HCT116 (cell line): ENCODE results near the gene RPP21. TPM values are rescaled to one million over a fixed set of nuclear protein-coding genes. Genes with fewer than 3 reads are reported as not detected.
"Not testable (repeated sequence)": the region's sequence is repeated elsewhere in the genome, so short reads cannot be mapped to it uniquely, and the experiment has no call there.

Source experiments
- ATAC-seq: fragments of 200-7000 bp; cut with Tn5 transposase; 2 replicates; pipeline ENCODE4 v1.9.1; 2020; ENCODE audit warnings: mild to moderate bottlenecking, moderate library complexity
- BruUV-seq: library from RNA; stranded (reverse); fragments of 400-500 nt; replicated peaks from 2 replicates; lab custom pipeline; 2021; lab: Mats Ljungman, UMichigan
- CTCF ChIA-PET: fragments of 300-600 bp; sonication (Branson Sonifier 250); formaldehyde crosslinking; loops from one replicate; lab custom pipeline; 2021; ENCODE audit warnings: antibody characterized with exemption; lab: Charles Lee
- POLR2A ChIA-PET: fragments of 300-600, 350-600 bp; sonication (Branson Sonifier 250); formaldehyde crosslinking; loops from one replicate; lab custom pipeline; 2021; ENCODE audit warnings: antibody characterized with exemption; lab: Charles Lee
- RAD21 ChIA-PET, 2 experiments: fragments of 300-600 bp; sonication (Branson Sonifier 250); formaldehyde crosslinking; loops; one replicate each; lab custom pipeline; 2023; ENCODE audit warnings: low total read pairs in 2 of 2; ENCODE audit not compliant: uncharacterized antibody in 2 of 2, unreplicated experiment in 2 of 2, low non-redundant PET in 1 of 2; lab: Charles Lee
- DNase-seq: peaks from one replicate; pipeline ENCODE4 v3.0.0-alpha.2; 2010; ENCODE audit warnings: low read depth, low spot score
- H2AFZ ChIP-seq: fragments of 200-600 bp; shearing (Covaris generic), sonication (generic); 2 replicates; pipeline ENCODE4 v1.6.1; 2017; ENCODE audit warnings: low read depth, mixed run types, mixed read lengths, antibody characterized with exemption, low read length; ENCODE audit not compliant: poor library complexity, severe bottlenecking
- H3K27ac ChIP-seq: 2 replicates; pipeline ENCODE4 v1.5.1; 2012; ENCODE audit warnings: low read depth, low read length
- H3K27me3 ChIP-seq: fragments of 200-600 bp; sonication (generic); 2 replicates; pipeline ENCODE4 v1.6.1; 2016; ENCODE audit warnings: mixed run types, low read length, mixed read lengths; ENCODE audit not compliant: insufficient read depth
- H3K36me3 ChIP-seq, 2 experiments: fragments of 200-500 bp in 1 of 2; fragments of 200-600 bp in 1 of 2; sonication (Bioruptor generic) in 1 of 2; sonication (generic) in 1 of 2; 2 replicates each; pipeline versions ENCODE4 v1.5.1 to v1.6.1; 2014 to 2016; ENCODE audit warnings: low read length in 2 of 2, inconsistent platforms in 1 of 2, mixed read lengths in 1 of 2, mixed run types in 1 of 2; ENCODE audit not compliant: insufficient read depth in 2 of 2, control insufficient read depth in 1 of 2
- H3K4me1 ChIP-seq, 2 experiments: fragments of 200-600 bp in 1 of 2; sonication (generic) in 1 of 2; 2 replicates each; pipeline versions ENCODE4 v1.5.1 to v1.6.1; 2012 to 2017; ENCODE audit warnings: low read length in 2 of 2, inconsistent platforms in 1 of 2, mild to moderate bottlenecking in 1 of 2, mixed read lengths in 1 of 2, mixed run types in 1 of 2, moderate library complexity in 1 of 2; ENCODE audit not compliant: insufficient read depth in 2 of 2, control insufficient read depth in 1 of 2
- H3K4me2 ChIP-seq: fragments of 200-600 bp; sonication (generic); 2 replicates; pipeline ENCODE4 v1.6.1; 2017; ENCODE audit warnings: mixed run types, low read length, mixed read lengths
- H3K4me3 ChIP-seq, 2 experiments: fragments of 200-600 bp in 1 of 2; sonication (generic) in 1 of 2; replicated peaks in 1 of 2; 2 replicates each; pipeline ENCODE4 v1.5.1; 2011 to 2016; ENCODE audit warnings: low read length in 2 of 2, control low read depth in 1 of 2, low read depth in 1 of 2, mild to moderate bottlenecking in 1 of 2, mixed read lengths in 1 of 2, mixed run types in 1 of 2
- H3K79me2 ChIP-seq: fragments of 200-600 bp; sonication (generic); 2 replicates; pipeline ENCODE4 v1.6.1; 2017; ENCODE audit warnings: mild to moderate bottlenecking, mixed run types, low read length, moderate library complexity, mixed read lengths; ENCODE audit not compliant: insufficient read depth
- H3K9ac ChIP-seq: fragments of 200-600 bp; sonication (generic); 2 replicates; pipeline ENCODE4 v1.6.1; 2016; ENCODE audit warnings: low read length, mixed read lengths
- H3K9me2 ChIP-seq: fragments of 200-600 bp; sonication (generic), shearing (Covaris generic); 2 replicates; pipeline ENCODE4 v1.6.1; 2017; ENCODE audit warnings: mixed run types, mild to moderate bottlenecking, moderate library complexity; ENCODE audit not compliant: insufficient read depth
- H3K9me3 ChIP-seq, 2 experiments: fragments of 200-500 bp in 1 of 2; fragments of 200-600 bp in 1 of 2; sonication (Bioruptor generic) in 1 of 2; sonication (generic) in 1 of 2; 2 replicates each; pipeline ENCODE4 v1.6.1; 2014 to 2017; ENCODE audit warnings: low read length in 2 of 2, mixed read lengths in 2 of 2, inconsistent platforms in 1 of 2, low read depth in 1 of 2, mild to moderate bottlenecking in 1 of 2, mixed run types in 1 of 2, moderate library complexity in 1 of 2; ENCODE audit not compliant: control insufficient read depth in 1 of 2, insufficient read depth in 1 of 2
- H4K20me1 ChIP-seq: fragments of 200-600 bp; sonication (generic), shearing (Covaris generic); 2 replicates; pipeline ENCODE4 v1.6.1; 2017; ENCODE audit warnings: mixed run types, mild to moderate bottlenecking, moderate library complexity; ENCODE audit not compliant: insufficient read depth
- CTCF ChIP-seq, 3 experiments: fragments of 200-600 bp in 1 of 3; sonication (generic) in 1 of 3; IDR thresholded peaks in 2 of 3; conservative IDR thresholded peaks in 1 of 3; 2 replicates each; pipeline ENCODE4 v1.5.1; 2012 to 2017; ENCODE audit warnings: low read depth in 2 of 3, low read length in 2 of 3, antibody characterized with exemption in 1 of 3, borderline replicate concordance in 1 of 3, control low read depth in 1 of 3, mild to moderate bottlenecking in 1 of 3, mixed read lengths in 1 of 3, mixed run types in 1 of 3, moderate library complexity in 1 of 3; ENCODE audit not compliant: insufficient read depth in 1 of 3
- JUND ChIP-seq: IDR thresholded peaks from 2 replicates; pipeline ENCODE4 v1.6.1; 2012
- MAX ChIP-seq: IDR thresholded peaks from 2 replicates; pipeline ENCODE4 v1.6.1; 2012
- POLR2AphosphoS5 ChIP-seq: IDR thresholded peaks from 2 replicates; pipeline ENCODE4 v1.6.1; 2011; ENCODE audit warnings: mild to moderate bottlenecking, low read depth, low read length, moderate library complexity
- RAD21 ChIP-seq: IDR thresholded peaks from 2 replicates; pipeline ENCODE4 v1.6.1; 2012; ENCODE audit warnings: low read depth, mild to moderate bottlenecking
- REST ChIP-seq: IDR thresholded peaks from 2 replicates; pipeline ENCODE4 v1.6.1; 2012; ENCODE audit warnings: low read depth
- TCF7L2 ChIP-seq: IDR thresholded peaks from 2 replicates; pipeline ENCODE4 v1.7.0; 2011; ENCODE audit warnings: borderline replicate concordance, inconsistent platforms; ENCODE audit not compliant: insufficient read depth, insufficient read length; ENCODE audit errors: extremely low read depth
- intact Hi-C: fragments of 100-400 bp; cut with micrococcal nuclease; formaldehyde crosslinking; loops from 2 replicates; pipeline ENCODE4 v1.10.0; 2022
- total RNA-seq: library from RNA; stranded (reverse); gene quantifications from one replicate; pipeline ENCODE4 v1.2.1, GENCODE V29; 2021; ENCODE audit not compliant: unreplicated experiment

The RPP21 gene
- total RNA-seq, 1 experiment from 2014 or later = 70.4 TPM

GRCh38 chr6:30364591-30364990, 19.6 kb downstream of the RPP21 start:
- DNase-seq = no peak
- Histone ChIP-seq H3K4me1 (no peaks in the 10 kb centered on the region), H3K4me3 (no peak overlapping the region), H3K27me3 (peaks cover 11% of the 10 kb centered on the region; the same call in 1 of the 2 replicates), H3K36me3 (no peaks in the 10 kb centered on the region), H3K4me2 (no peak overlapping the region), H3K9me3 (no peaks in the 10 kb centered on the region), H3K9ac (no peak overlapping the region), H4K20me1 (no peaks in the 10 kb centered on the region), H3K27ac (no peak overlapping the region), H2AFZ (no peak overlapping the region), H3K9me2 (no peaks in the 10 kb centered on the region), H3K79me2 (no peaks in the 10 kb centered on the region)
- no TSS peak for BruUV-seq
- RAD21 ChIA-PET = no interaction called here
- peak; percentile 98 for ATAC-seq
- CTCF ChIA-PET = no interaction called here
- POLR2A ChIA-PET = no interaction called here
- intact Hi-C loops = loop anchor here (2.0 kb wide), 1 partner anchor 32 kb away; no protein-coding TSS in a partner anchor
- TF ChIP-seq MAX = no peak
- TF ChIP-seq JUND = no peak
- no peak for TF ChIP-seq REST
- TF ChIP-seq POLR2AphosphoS5 = no peak
- TF ChIP-seq RAD21 = peak; percentile 53
- TF ChIP-seq TCF7L2 = peak; percentile 76
- TF ChIP-seq CTCF (IDR thresholded peaks at IDR 0.05 in 2 of 3, conservative IDR thresholded peaks at IDR 0.05 in 1 of 3; ENCODE audit: borderline replicate concordance in 1 of 3, insufficient read depth in 1 of 3, low read depth in 2 of 3, low read length in 2 of 3) = peak; percentile 48 to 64 (median 61)

- H3K79me2 ChIP-seq, H3K27me3 ChIP-seq, H3K9me2 ChIP-seq, BruUV-seq, CTCF ChIA-PET, H3K4me3 ChIP-seq, H3K9me3 ChIP-seq, DNase-seq, H2AFZ ChIP-seq, intact Hi-C loops, H4K20me1 ChIP-seq, H3K9ac ChIP-seq, H3K4me2 ChIP-seq, H3K4me1 ChIP-seq, ATAC-seq, POLR2A ChIA-PET, RAD21 ChIA-PET, H3K27ac ChIP-seq, H3K36me3 ChIP-seq: not testable (repeated sequence)
Measured at GRCh38 chr6:30369280-30369679, 24.3 kb downstream of the RPP21 start.
